OCI-LY1 (cell line): ENCODE results near the gene KIRREL3.

Experiments used
- CTCF ChIP-seq: fragments of 200-600 bp; sonication (generic), shearing (Covaris generic); IDR thresholded peaks from 2 replicates; pipeline ENCODE4 v1.5.1; 2017; ENCODE audit warnings: mild to moderate bottlenecking, antibody characterized with exemption, low read length, moderate library complexity, mixed read lengths
- EZH2 ChIP-seq: fragments of 200-600 bp; sonication (generic), shearing (Covaris generic); IDR thresholded peaks from 2 replicates; pipeline ENCODE4 v1.8.0; 2017; ENCODE audit warnings: borderline replicate concordance, mixed run types, mild to moderate bottlenecking, antibody characterized with exemption, low read length, moderate library complexity, mixed read lengths

GRCh38 chr11:126598344-126599216, 402.0 kb downstream of the KIRREL3 start:
- TF ChIP-seq CTCF (no peak), EZH2 (no peak)
